HFF-Myc (cell line): ENCODE measurements around the gene DPY19L1.
"Not testable (repeated sequence)": the region's sequence is repeated elsewhere in the genome, so short reads cannot be mapped to it uniquely, and the experiment has no call there.

Source experiments
- DNase-seq: peaks from one replicate; pipeline ENCODE4 v3.0.0-alpha.2; 2011; ENCODE audit warnings: low read depth; ENCODE audit errors: extremely low read depth
- H3K4me3 ChIP-seq: replicated peaks from 2 replicates; pipeline ENCODE4 v1.5.1; 2011; ENCODE audit warnings: low read depth, mild to moderate bottlenecking, control low read depth, low read length
- TF ChIP-seq, protein P1 (sequence below): IDR thresholded peaks from 2 replicates; pipeline ENCODE4 v1.5.1; 2012; ENCODE audit warnings: mild to moderate bottlenecking, low read depth, low read length, control low read depth; ENCODE audit errors: missing control alignments

The DPY19L1 gene

DNA sequence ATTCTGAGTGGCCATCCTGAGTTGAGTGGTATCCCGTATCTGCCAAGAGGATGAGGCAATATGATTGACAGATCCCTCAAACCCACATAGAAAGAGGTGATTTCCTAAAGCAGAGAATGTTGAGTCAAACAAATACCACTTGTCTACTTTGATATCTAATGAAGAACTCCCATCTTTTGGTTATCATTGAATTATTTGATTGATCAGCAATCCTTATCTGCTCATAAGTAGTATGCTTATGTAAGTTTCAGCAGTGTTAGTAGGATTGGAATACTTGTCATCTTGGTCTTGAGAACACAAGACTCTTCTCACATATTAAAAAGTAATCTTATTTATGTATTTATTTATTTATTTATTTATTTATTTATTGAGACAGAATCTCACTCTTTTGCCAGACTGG, 147.3 kb downstream of the DPY19L1 start:
- DNase-seq: no peak
- TF ChIP-seq, protein P1, sequence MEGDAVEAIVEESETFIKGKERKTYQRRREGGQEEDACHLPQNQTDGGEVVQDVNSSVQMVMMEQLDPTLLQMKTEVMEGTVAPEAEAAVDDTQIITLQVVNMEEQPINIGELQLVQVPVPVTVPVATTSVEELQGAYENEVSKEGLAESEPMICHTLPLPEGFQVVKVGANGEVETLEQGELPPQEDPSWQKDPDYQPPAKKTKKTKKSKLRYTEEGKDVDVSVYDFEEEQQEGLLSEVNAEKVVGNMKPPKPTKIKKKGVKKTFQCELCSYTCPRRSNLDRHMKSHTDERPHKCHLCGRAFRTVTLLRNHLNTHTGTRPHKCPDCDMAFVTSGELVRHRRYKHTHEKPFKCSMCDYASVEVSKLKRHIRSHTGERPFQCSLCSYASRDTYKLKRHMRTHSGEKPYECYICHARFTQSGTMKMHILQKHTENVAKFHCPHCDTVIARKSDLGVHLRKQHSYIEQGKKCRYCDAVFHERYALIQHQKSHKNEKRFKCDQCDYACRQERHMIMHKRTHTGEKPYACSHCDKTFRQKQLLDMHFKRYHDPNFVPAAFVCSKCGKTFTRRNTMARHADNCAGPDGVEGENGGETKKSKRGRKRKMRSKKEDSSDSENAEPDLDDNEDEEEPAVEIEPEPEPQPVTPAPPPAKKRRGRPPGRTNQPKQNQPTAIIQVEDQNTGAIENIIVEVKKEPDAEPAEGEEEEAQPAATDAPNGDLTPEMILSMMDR: no peak
- H3K4me3 ChIP-seq: no peak overlapping the region

DNA sequence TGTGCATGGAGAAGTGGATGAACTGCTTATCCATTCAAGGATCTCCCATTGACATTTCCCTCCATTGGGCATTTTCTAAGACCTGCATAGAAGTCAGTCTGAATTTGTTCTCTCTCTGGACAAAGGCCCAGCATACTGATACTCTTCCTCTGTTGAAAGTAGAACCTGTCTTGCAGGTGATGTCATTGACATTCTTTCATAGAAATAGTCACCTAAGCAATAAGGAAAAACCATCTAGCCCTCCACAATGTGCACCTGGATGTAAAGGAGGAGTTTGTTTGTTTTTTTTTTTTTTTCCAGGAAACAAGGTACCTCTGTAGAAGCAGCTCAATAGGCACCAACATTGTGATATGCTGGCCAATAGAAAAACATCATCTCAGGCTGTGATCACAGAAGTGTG, 150.4 kb downstream of the DPY19L1 start:
- TF ChIP-seq, protein P1: no peak
- H3K4me3 ChIP-seq: no peak overlapping the region
- no peak for DNase-seq

DNA sequence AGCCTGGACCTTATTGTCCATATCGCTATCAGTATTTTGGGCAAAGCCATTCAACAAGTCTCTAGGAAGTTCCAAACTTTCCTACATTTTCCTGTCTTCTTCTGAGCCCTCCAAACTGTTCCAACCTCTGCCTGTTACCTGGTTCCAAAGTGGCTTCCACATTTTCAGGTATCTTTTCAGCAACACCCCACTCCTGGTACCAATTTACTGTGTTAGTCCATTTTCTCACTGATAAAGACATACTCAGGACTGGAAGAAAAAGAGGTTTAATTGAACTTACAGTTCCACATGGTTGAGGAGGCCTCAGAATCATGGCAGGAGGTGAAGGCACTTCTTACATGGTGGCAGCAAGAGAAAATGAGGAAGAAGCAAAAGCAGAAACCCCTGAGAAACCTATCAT, 153.4 kb downstream of the DPY19L1 start:
- not testable (repeated sequence) for DNase-seq, H3K4me3 ChIP-seq

DNA sequence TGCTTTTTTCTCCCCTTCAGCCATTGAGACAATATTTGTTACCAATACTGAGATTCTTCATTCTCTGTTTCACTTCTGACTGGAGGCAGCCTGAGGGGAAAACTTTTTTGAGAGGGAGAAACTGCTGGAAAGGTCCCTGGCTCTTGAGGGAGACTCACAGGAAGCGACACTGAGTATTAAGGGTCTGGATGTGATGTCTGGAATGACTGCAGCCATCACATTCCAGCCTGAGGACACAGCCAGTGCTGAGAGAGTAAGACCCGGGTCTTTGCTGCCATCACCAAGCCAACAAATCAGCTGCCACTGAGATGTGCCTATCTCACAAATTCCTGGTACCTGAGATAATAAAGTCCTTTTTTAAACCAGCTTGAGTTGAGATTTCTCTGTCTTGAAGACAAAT, 157.4 kb downstream of the DPY19L1 start:
- no peak for DNase-seq
- H3K4me3 ChIP-seq: no peak overlapping the region
- TF ChIP-seq, protein P1: no peak

DNA sequence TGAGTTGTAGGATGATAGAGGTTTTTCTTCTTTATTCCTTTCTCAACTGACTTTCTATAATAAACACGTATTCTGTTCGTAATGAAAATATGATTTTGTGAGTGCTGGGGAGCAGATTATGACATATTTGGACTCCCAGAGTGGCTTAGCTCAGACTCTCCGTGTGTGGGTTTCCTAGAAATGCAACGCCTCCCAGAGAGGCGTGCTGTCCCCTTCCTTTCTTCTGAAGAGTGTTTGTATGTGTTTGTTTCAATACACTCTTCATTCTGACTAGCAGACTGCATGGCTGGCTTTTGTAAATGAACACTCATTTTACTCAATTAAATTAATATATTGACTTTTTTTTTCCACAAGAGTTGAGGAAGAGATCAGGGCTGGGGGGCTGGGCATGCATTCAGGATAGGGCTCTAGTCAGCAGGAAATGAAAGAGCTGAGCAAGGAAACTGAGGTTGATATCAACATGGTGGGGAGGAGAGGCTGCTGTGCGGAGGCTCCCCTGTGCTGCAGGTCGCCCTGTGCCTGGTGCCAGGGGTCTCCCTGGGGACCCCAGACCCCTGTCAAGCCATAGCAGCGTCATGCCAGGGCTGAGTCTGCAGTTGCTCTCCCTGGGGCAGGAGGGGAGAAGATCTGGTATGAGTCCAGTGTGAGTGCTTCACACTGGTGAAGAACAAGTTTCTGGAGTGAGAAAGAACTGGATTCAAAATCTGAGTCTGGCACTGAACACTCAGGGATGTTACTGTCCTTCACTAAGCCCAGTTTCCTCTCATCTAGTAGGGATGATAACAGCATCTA, 158.1 kb downstream of the DPY19L1 start:
- not testable (repeated sequence) for DNase-seq, H3K4me3 ChIP-seq
